ENCODE measurements around the gene MANF. TPM values are rescaled to one million over a fixed set of nuclear protein-coding genes. Genes with fewer than 3 reads are reported as not detected.

Gene MANF
- total RNA-seq, 4 donors from 2014 or later, result 16.2 to 34.6 (median 24.9) TPM

GRCh38 chr3:51355891-51356578 lies 29.1 kb upstream of the MANF start:
- 77% methylated on average over 8 of the region's 8 CpGs for WGBS
- peaks cover 0 to 45% (median 10%) of the 10 kb centered on the region in 4 donors for H3K36me3 ChIP-seq
- intact Hi-C loops (cut with DNase I), result no loop called here

GRCh38 chr3:51357856-51358255 lies 27.2 kb upstream of the MANF start:
- Histone ChIP-seq H3K4me1 (no peaks in the 10 kb centered on the region), H3K27ac (replicated peaks in 1 of 4) (no peak overlapping the region), H3K4me3 (no peak overlapping the region), H3K27me3 (no peaks in the 10 kb centered on the region), H3K9me3 (no peaks in the 10 kb centered on the region), H3K36me3 (peaks cover 0 to 63% (median 15%) of the 10 kb centered on the region in 4 donors)
- 67% methylated on average over 4 of the region's 4 CpGs for WGBS
- intact Hi-C loops (cut with DNase I), result no loop called here
- no peak for DNase-seq (ENCODE audit: extremely low spot score)
- TF ChIP-seq POLR2AphosphoS5 (IDR thresholded peaks at IDR 0.05) (no peak), POLR2A (IDR thresholded peaks at IDR 0.05; ENCODE audit: low read depth) (no peak), EP300 (IDR thresholded peaks at IDR 0.05) (no peak), CTCF (IDR thresholded peaks at IDR 0.05) (no peak)

More at GRCh38 chr3:51355891-51356578, 29.1 kb upstream of the MANF start:
- TF ChIP-seq POLR2A (IDR thresholded peaks at IDR 0.05; ENCODE audit: low read depth), result no peak
- TF ChIP-seq CTCF (IDR thresholded peaks at IDR 0.05), result no peak
- no peak for TF ChIP-seq EP300 (IDR thresholded peaks at IDR 0.05)
- no peak for TF ChIP-seq POLR2AphosphoS5 (IDR thresholded peaks at IDR 0.05)
- H3K27ac ChIP-seq (replicated peaks in 1 of 4), result no peak overlapping the region
- H3K27me3 ChIP-seq, result no peaks in the 10 kb centered on the region
- DNase-seq (ENCODE audit: extremely low spot score), result no peak
- no peaks in the 10 kb centered on the region for H3K4me1 ChIP-seq
- no peaks in the 10 kb centered on the region for H3K9me3 ChIP-seq
- no peak overlapping the region for H3K4me3 ChIP-seq

- Histone ChIP-seq H3K27me3 (no peaks in the 10 kb centered on the region), H3K4me3 (no peak overlapping the region), H3K27ac (replicated peaks in 1 of 4) (no peak overlapping the region), H3K4me1 (no peaks in the 10 kb centered on the region), H3K9me3 (no peaks in the 10 kb centered on the region), H3K36me3 (peaks cover 0 to 63% (median 15%) of the 10 kb centered on the region in 4 donors)
- DNase-seq (ENCODE audit: extremely low spot score), result no peak
- 93% methylated on average over 3 of the region's 3 CpGs for WGBS
- TF ChIP-seq CTCF (IDR thresholded peaks at IDR 0.05), result no peak
- TF ChIP-seq POLR2A (IDR thresholded peaks at IDR 0.05; ENCODE audit: low read depth), result no peak
- TF ChIP-seq POLR2AphosphoS5 (IDR thresholded peaks at IDR 0.05), result no peak
- TF ChIP-seq EP300 (IDR thresholded peaks at IDR 0.05), result no peak
- intact Hi-C loops (cut with DNase I), result no loop called here
Observed at GRCh38 chr3:51358981-51359380, 26.1 kb upstream of the MANF start.

GRCh38 chr3:51360806-51361205 lies 24.3 kb upstream of the MANF start:
- no peak overlapping the region for H3K4me3 ChIP-seq
- H3K27me3 ChIP-seq, result no peaks in the 10 kb centered on the region
- no peak for DNase-seq (ENCODE audit: extremely low spot score)
- no peaks in the 10 kb centered on the region for H3K9me3 ChIP-seq
- no peaks in the 10 kb centered on the region for H3K4me1 ChIP-seq
- H3K27ac ChIP-seq (replicated peaks in 1 of 4), result no peak overlapping the region
- intact Hi-C loops (cut with DNase I), result no loop called here
- TF ChIP-seq POLR2AphosphoS5 (IDR thresholded peaks at IDR 0.05) (no peak), POLR2A (IDR thresholded peaks at IDR 0.05; ENCODE audit: low read depth) (no peak), CTCF (IDR thresholded peaks at IDR 0.05) (no peak), EP300 (IDR thresholded peaks at IDR 0.05) (no peak)
- peaks cover 0 to 52% (median 15%) of the 10 kb centered on the region in 4 donors for H3K36me3 ChIP-seq
- 92% methylated on average over 3 of the region's 3 CpGs for WGBS
